Measurements from ENCODE around the gene MYBPC1. TPM values are rescaled to one million over a fixed set of nuclear protein-coding genes. Genes with fewer than 3 reads are reported as not detected.

The MYBPC1 gene
- total and polyA plus RNA-seq, 2 experiments from 2014 or later: 0.18 TPM; not detected in 1

- Histone ChIP-seq H3K79me2 (replicated peaks; ENCODE audit: insufficient read depth) (no peaks in the 10 kb centered on the region), H3K9me2 (ENCODE audit: insufficient read depth) (no peaks in the 10 kb centered on the region), H3K4me1 (ENCODE audit: insufficient read depth) (no peaks in the 10 kb centered on the region; the same call in 1 of the 2 replicates), H3F3A (replicated peaks; ENCODE audit: low read depth) (no peaks in the 10 kb centered on the region), H4K20me1 (replicated peaks; ENCODE audit: insufficient read depth) (no peaks in the 10 kb centered on the region), H3K4me3 (no peak overlapping the region), H3K27ac (ENCODE audit: low read depth) (no peak overlapping the region), H3K4me2 (no peak overlapping the region), H3K27me3 (ENCODE audit: insufficient read depth) (no peaks in the 10 kb centered on the region), H3K36me3 (ENCODE audit: insufficient read depth) (no peaks in the 10 kb centered on the region), H2AFZ (peak overlapping the region; percentile 83; the same call in 1 of the 2 replicates)
- TF ChIP-seq JUNB (IDR thresholded peaks at IDR 0.05; ENCODE audit: unreplicated experiment) (no peak), STAT1 (IDR thresholded peaks at IDR 0.05; ENCODE audit: unreplicated experiment) (no peak), REST (IDR thresholded peaks at IDR 0.05; ENCODE audit: unreplicated experiment) (no peak), ZNF462 (CRISPR knock-in tag; IDR thresholded peaks at IDR 0.05) (no peak), CTCF (conservative IDR thresholded peaks at IDR 0.05; ENCODE audit: low read depth in 2 of 2) (no peak), EZH2phosphoT487 (IDR thresholded peaks at IDR 0.05; ENCODE audit: unreplicated experiment) (no peak), ETS1 (IDR thresholded peaks at IDR 0.05) (no peak), CREB1 (CRISPR knock-in tag; IDR thresholded peaks at IDR 0.05; ENCODE audit: low read depth) (no peak)
- no peak overlapping the region for H3K27ac Mint-ChIP-seq
- no peak overlapping the region for H3K4me3 Mint-ChIP-seq
- no peak for ATAC-seq
- H3K36me3 Mint-ChIP-seq (ENCODE audit: low read depth): no peaks in the 10 kb centered on the region
- H3K9me3 Mint-ChIP-seq: no peaks in the 10 kb centered on the region
- peaks cover 5% of the 10 kb centered on the region; the same call in 2 of the 3 replicates for H3K4me1 Mint-ChIP-seq
- no peak for DNase-seq (ENCODE audit: low spot score)
- no peaks in the 10 kb centered on the region for H3K27me3 Mint-ChIP-seq (ENCODE audit: insufficient read depth, low read depth, poor library complexity)
Measured at GRCh38 chr12:101671833-101672232, 77.1 kb downstream of the MYBPC1 start.

All from GM23338 (cell line).